Neuron (in vitro differentiated cells): ENCODE data around the gene PRSS2.
"Not testable (repeated sequence)": the region's sequence is repeated elsewhere in the genome, so short reads cannot be mapped to it uniquely, and the experiment has no call there.

Experiments used
- H2AFZ ChIP-seq: one replicate; pipeline ENCODE4 v1.6.1; 2013; ENCODE audit warnings: low read depth, mild to moderate bottlenecking, inconsistent platforms, low read length, moderate library complexity
- H3K27me3 ChIP-seq: one replicate; pipeline ENCODE4 v1.6.1; 2013; ENCODE audit warnings: low read length; ENCODE audit not compliant: insufficient read depth
- H3K36me3 ChIP-seq: one replicate; pipeline ENCODE4 v1.6.1; 2013; ENCODE audit warnings: low read length; ENCODE audit not compliant: insufficient read depth
- H3K4me1 ChIP-seq: one replicate; pipeline ENCODE4 v1.6.1; 2013; ENCODE audit warnings: low read length; ENCODE audit not compliant: insufficient read depth
- H3K4me3 ChIP-seq: 2 replicates; pipeline ENCODE4 v1.5.1; 2013; ENCODE audit warnings: mild to moderate bottlenecking, low read length, moderate library complexity
- H3K9me3 ChIP-seq: one replicate; pipeline ENCODE4 v1.6.1; 2013; ENCODE audit warnings: low read length

PRSS2 gene

GRCh38 chr7:142770661-142771352 is at the start of gene PRSS2:
TSS of gene PRSS2 (plus strand) at chr7:142770970. CDS start at chr7:142770983, 13 bp downstream.
- no peaks in the 10 kb centered on the region for H3K4me1 ChIP-seq
- no peak within 1 kb of the TSS for H3K4me3 ChIP-seq
- no peaks in the 10 kb centered on the region for H3K9me3 ChIP-seq
- H3K27me3 ChIP-seq: no peaks in the 10 kb centered on the region
- no peak within 1 kb of the TSS for H2AFZ ChIP-seq
- no peaks in the 10 kb centered on the region for H3K36me3 ChIP-seq

GRCh38 chr7:142720986-142721385 is 49.8 kb upstream of the PRSS2 start:
- no peaks in the 10 kb centered on the region for H3K27me3 ChIP-seq

GRCh38 chr7:142722248-142722794 is 48.4 kb upstream of the PRSS2 start:
- Histone ChIP-seq H3K9me3 (no peaks in the 10 kb centered on the region), H3K27me3 (no peaks in the 10 kb centered on the region), H3K36me3 (no peaks in the 10 kb centered on the region), H3K4me3 (no peak overlapping the region), H2AFZ (no peak overlapping the region), H3K4me1 (no peaks in the 10 kb centered on the region)

More at GRCh38 chr7:142720986-142721385, 49.8 kb upstream of the PRSS2 start:
- Histone ChIP-seq H3K4me1 (no peaks in the 10 kb centered on the region), H3K9me3 (no peaks in the 10 kb centered on the region), H2AFZ (no peak overlapping the region), H3K4me3 (no peak overlapping the region), H3K36me3 (no peaks in the 10 kb centered on the region)

GRCh38 chr7:142733271-142733670 is 37.5 kb upstream of the PRSS2 start:
- Histone ChIP-seq H3K36me3 (no peaks in the 10 kb centered on the region), H3K27me3 (no peaks in the 10 kb centered on the region), H3K9me3 (no peaks in the 10 kb centered on the region), H3K4me3 (no peak overlapping the region), H2AFZ (no peak overlapping the region), H3K4me1 (no peaks in the 10 kb centered on the region)

GRCh38 chr7:142739923-142740492 is 30.8 kb upstream of the PRSS2 start:
- Histone ChIP-seq H3K4me1 (no peaks in the 10 kb centered on the region), H3K36me3 (no peaks in the 10 kb centered on the region), H2AFZ (no peak overlapping the region), H3K27me3 (no peaks in the 10 kb centered on the region), H3K4me3 (no peak overlapping the region), H3K9me3 (no peaks in the 10 kb centered on the region)

- H3K27me3 ChIP-seq: no peaks in the 10 kb centered on the region
- H2AFZ ChIP-seq: no peak overlapping the region
- no peaks in the 10 kb centered on the region for H3K36me3 ChIP-seq
- no peaks in the 10 kb centered on the region for H3K9me3 ChIP-seq
- H3K4me3 ChIP-seq: no peak overlapping the region
- H3K4me1 ChIP-seq: no peaks in the 10 kb centered on the region
These were observed 30.0 kb upstream of the PRSS2 start for GRCh38 chr7:142740786-142741185.

GRCh38 chr7:142741932-142742331 is 28.8 kb upstream of the PRSS2 start:
- not testable (repeated sequence) for H3K4me1 ChIP-seq, H3K4me3 ChIP-seq, H3K9me3 ChIP-seq, H3K27me3 ChIP-seq, H3K36me3 ChIP-seq, H2AFZ ChIP-seq

- H3K4me3 ChIP-seq: no peak overlapping the region
- no peaks in the 10 kb centered on the region for H3K4me1 ChIP-seq
- H2AFZ ChIP-seq: no peak overlapping the region
- H3K36me3 ChIP-seq: no peaks in the 10 kb centered on the region
- no peaks in the 10 kb centered on the region for H3K27me3 ChIP-seq
- H3K9me3 ChIP-seq: no peaks in the 10 kb centered on the region
These were observed 25.6 kb upstream of the PRSS2 start for GRCh38 chr7:142745091-142745635.

GRCh38 chr7:142745745-142746144 is 25.0 kb upstream of the PRSS2 start:
- H3K27me3 ChIP-seq: no peaks in the 10 kb centered on the region
- H3K36me3 ChIP-seq: no peaks in the 10 kb centered on the region
- H2AFZ ChIP-seq: no peak overlapping the region
- H3K4me3 ChIP-seq: no peak overlapping the region
- no peaks in the 10 kb centered on the region for H3K4me1 ChIP-seq
- H3K9me3 ChIP-seq: no peaks in the 10 kb centered on the region

- Histone ChIP-seq H3K4me1 (no peaks in the 10 kb centered on the region), H2AFZ (no peak overlapping the region), H3K36me3 (no peaks in the 10 kb centered on the region), H3K4me3 (no peak overlapping the region), H3K9me3 (no peaks in the 10 kb centered on the region), H3K27me3 (no peaks in the 10 kb centered on the region)
These were observed 24.5 kb upstream of the PRSS2 start for GRCh38 chr7:142746264-142746663.

- H3K4me1 ChIP-seq, H3K36me3 ChIP-seq, H3K4me3 ChIP-seq, H3K27me3 ChIP-seq, H3K9me3 ChIP-seq, H2AFZ ChIP-seq: not testable (repeated sequence)
These were observed 22.4 kb upstream of the PRSS2 start for GRCh38 chr7:142748410-142748809.

GRCh38 chr7:142749218-142749993 is 21.4 kb upstream of the PRSS2 start, which contains the start of gene PRSS1:
TSS of gene PRSS1 (plus strand) at chr7:142749472. CDS start at chr7:142749485, 13 bp downstream.
- Histone ChIP-seq H3K4me1 (no peaks in the 10 kb centered on the region), H3K36me3 (no peaks in the 10 kb centered on the region), H3K27me3 (no peaks in the 10 kb centered on the region), H3K9me3 (no peaks in the 10 kb centered on the region), H3K4me3 (no peak within 1 kb of the TSS), H2AFZ (no peak within 1 kb of the TSS)
